GM18870 (cell line): Measurements from ENCODE around the gene JCHAIN.
"Not testable (repeated sequence)": the region's sequence is repeated elsewhere in the genome, so short reads cannot be mapped to it uniquely, and the experiment has no call there.

Experiments
- ATAC-seq: cut with Tn5 transposase; IDR thresholded peaks from one replicate; pipeline ENCODE4 v1.9.1; 2021; ENCODE audit warnings: moderate library complexity; ENCODE audit not compliant: unreplicated experiment

JCHAIN gene

GRCh38 chr4:70651864-70652506, 14.3 kb downstream of the JCHAIN start:
- ATAC-seq: peak; percentile 40

- not testable (repeated sequence) for ATAC-seq
These were observed 15.6 kb downstream of the JCHAIN start for GRCh38 chr4:70650741-70651140.

GRCh38 chr4:70640192-70640591, 26.1 kb downstream of the JCHAIN start:
- ATAC-seq: peak; percentile 50

GRCh38 chr4:70637239-70637913, 28.9 kb downstream of the JCHAIN start:
- peak; percentile 62 for ATAC-seq

GRCh38 chr4:70634482-70634881, 31.8 kb downstream of the JCHAIN start:
- no peak for ATAC-seq

GRCh38 chr4:70632028-70632427, 34.3 kb downstream of the JCHAIN start:
- ATAC-seq: no peak

GRCh38 chr4:70630162-70630561, 36.1 kb downstream of the JCHAIN start:
- no peak for ATAC-seq

GRCh38 chr4:70629469-70630090, 36.7 kb downstream of the JCHAIN start:
- ATAC-seq: peak; percentile 71

GRCh38 chr4:70628444-70628843, 37.9 kb downstream of the JCHAIN start, which contains the start of gene ENAM:
Gene ENAM (plus strand): TSS chr4:70628744. CDS start chr4:70629501, 757 bp downstream.
- no peak for ATAC-seq

- ATAC-seq: no peak
These were observed 38.7 kb downstream of the JCHAIN start for GRCh38 chr4:70627620-70628019.

GRCh38 chr4:70624226-70624793, 42.0 kb downstream of the JCHAIN start:
- no peak for ATAC-seq

- no peak for ATAC-seq
These were observed 43.0 kb downstream of the JCHAIN start for GRCh38 chr4:70623323-70623722.

GRCh38 chr4:70619778-70620177, 46.5 kb downstream of the JCHAIN start:
- ATAC-seq: no peak

GRCh38 chr4:70619288-70619687, 47.0 kb downstream of the JCHAIN start:
- no peak for ATAC-seq

GRCh38 chr4:70614184-70614555, 52.1 kb downstream of the JCHAIN start:
- no peak for ATAC-seq

GRCh38 chr4:70613306-70614183, 52.8 kb downstream of the JCHAIN start:
- peak; percentile 66 for ATAC-seq

GRCh38 chr4:70608324-70608723, 58.0 kb downstream of the JCHAIN start:
- no peak for ATAC-seq

GRCh38 chr4:70607334-70607853, 58.9 kb downstream of the JCHAIN start:
- no peak for ATAC-seq

GRCh38 chr4:70606459-70606858, 59.8 kb downstream of the JCHAIN start:
- no peak for ATAC-seq
